ENCODE measurements around the gene CEP295NL. TPM values are rescaled to one million over a fixed set of nuclear protein-coding genes. Genes with fewer than 3 reads are reported as not detected.

The CEP295NL gene
- total and polyA plus RNA-seq, 2 of the 13 experiments (the other 11 are each of a cell fraction or from before 2014, with no cell fraction given): not detected

DNA sequence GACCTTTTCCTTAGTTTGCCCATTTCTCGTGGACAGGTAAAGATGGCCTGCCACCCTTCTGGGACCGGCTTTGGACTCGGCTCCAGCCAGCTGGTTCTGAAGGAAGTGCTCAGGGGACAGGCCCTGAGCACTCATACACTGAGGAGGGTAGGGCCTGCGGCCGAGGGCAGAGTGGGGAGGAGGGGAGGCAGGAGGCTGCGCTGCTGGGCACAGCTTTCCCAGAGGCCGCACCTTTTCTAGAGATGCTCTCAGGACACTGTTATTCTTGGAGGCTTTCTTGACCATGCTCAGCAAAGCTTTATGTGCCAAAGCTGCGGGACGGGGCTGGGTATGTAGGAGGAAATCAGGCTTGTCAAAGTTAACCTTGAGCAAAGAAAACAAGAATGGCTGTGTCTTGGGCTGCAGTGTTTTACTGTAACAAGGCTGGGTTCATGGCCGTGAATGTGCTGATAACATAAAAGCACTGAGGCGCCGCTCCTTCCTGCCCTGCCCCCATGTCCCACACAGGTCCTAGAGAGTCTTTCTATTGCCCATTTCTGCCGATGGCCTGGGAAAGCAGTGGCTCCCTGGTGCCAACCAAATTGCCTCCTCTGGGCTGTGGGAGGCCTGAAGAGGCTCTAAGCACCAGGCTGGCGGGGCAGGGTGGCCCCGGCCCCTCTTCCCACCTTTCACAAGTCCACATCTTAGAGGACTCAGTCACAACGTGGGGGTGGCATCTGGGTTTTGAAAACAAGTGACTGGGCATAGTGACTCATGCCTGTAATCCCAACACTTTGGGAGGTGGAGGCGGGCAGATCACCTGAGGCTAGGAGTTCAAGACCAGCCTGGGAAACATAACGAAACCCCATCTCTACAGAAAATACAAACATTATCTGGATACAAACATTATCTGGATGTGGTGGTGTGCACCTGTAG is 44.5 kb upstream of the CEP295NL start (continued):
- TF ChIP-seq ZNF770 (CRISPR knock-in tag; IDR thresholded peaks at IDR 0.05) (peak; percentile 8; the same call in 1 of the 2 replicates), FOSL2 (CRISPR knock-in tag; IDR thresholded peaks at IDR 0.05) (peak; percentile 74), BORCS8-MEF2B (CRISPR knock-in tag; IDR thresholded peaks at IDR 0.05) (0 out of 2 replicates have a peak, but pooled peaks have one; percentile 19), HNF4A (CRISPR knock-in tag; IDR thresholded peaks at IDR 0.05) (peak; percentile 55), ZNF335 (CRISPR knock-in tag; IDR thresholded peaks at IDR 0.05) (0 out of 2 replicates have a peak, but pooled peaks have one; percentile 22), ZNF513 (CRISPR knock-in tag; conservative IDR thresholded peaks at IDR 0.05) (no peak), ZNF883 (CRISPR knock-in tag; IDR thresholded peaks at IDR 0.05; ENCODE audit: not compliant biosample characterization) (no peak), HNF1B (CRISPR knock-in tag; IDR thresholded peaks at IDR 0.05) (peak; percentile 6; the same call in 1 of the 2 replicates)
- TF ChIP-seq, protein P1, sequence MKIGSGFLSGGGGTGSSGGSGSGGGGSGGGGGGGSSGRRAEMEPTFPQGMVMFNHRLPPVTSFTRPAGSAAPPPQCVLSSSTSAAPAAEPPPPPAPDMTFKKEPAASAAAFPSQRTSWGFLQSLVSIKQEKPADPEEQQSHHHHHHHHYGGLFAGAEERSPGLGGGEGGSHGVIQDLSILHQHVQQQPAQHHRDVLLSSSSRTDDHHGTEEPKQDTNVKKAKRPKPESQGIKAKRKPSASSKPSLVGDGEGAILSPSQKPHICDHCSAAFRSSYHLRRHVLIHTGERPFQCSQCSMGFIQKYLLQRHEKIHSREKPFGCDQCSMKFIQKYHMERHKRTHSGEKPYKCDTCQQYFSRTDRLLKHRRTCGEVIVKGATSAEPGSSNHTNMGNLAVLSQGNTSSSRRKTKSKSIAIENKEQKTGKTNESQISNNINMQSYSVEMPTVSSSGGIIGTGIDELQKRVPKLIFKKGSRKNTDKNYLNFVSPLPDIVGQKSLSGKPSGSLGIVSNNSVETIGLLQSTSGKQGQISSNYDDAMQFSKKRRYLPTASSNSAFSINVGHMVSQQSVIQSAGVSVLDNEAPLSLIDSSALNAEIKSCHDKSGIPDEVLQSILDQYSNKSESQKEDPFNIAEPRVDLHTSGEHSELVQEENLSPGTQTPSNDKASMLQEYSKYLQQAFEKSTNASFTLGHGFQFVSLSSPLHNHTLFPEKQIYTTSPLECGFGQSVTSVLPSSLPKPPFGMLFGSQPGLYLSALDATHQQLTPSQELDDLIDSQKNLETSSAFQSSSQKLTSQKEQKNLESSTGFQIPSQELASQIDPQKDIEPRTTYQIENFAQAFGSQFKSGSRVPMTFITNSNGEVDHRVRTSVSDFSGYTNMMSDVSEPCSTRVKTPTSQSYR (CRISPR knock-in tag; IDR thresholded peaks at IDR 0.05; ENCODE audit: borderline replicate concordance): peak; percentile 93
- TF ChIP-seq, protein P2, sequence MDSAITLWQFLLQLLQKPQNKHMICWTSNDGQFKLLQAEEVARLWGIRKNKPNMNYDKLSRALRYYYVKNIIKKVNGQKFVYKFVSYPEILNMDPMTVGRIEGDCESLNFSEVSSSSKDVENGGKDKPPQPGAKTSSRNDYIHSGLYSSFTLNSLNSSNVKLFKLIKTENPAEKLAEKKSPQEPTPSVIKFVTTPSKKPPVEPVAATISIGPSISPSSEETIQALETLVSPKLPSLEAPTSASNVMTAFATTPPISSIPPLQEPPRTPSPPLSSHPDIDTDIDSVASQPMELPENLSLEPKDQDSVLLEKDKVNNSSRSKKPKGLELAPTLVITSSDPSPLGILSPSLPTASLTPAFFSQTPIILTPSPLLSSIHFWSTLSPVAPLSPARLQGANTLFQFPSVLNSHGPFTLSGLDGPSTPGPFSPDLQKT (CRISPR knock-in tag; IDR thresholded peaks at IDR 0.05; ENCODE audit: borderline replicate concordance): no peak
- TF ChIP-seq, protein P3, sequence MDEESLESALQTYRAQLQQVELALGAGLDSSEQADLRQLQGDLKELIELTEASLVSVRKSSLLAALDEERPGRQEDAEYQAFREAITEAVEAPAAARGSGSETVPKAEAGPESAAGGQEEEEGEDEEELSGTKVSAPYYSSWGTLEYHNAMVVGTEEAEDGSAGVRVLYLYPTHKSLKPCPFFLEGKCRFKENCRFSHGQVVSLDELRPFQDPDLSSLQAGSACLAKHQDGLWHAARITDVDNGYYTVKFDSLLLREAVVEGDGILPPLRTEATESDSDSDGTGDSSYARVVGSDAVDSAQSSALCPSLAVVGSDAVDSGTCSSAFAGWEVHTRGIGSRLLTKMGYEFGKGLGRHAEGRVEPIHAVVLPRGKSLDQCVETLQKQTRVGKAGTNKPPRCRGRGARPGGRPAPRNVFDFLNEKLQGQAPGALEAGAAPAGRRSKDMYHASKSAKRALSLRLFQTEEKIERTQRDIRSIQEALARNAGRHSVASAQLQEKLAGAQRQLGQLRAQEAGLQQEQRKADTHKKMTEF (CRISPR knock-in tag; IDR thresholded peaks at IDR 0.05): 0 out of 2 replicates have a peak, but pooled peaks have one; percentile 21

All from HepG2 (cell line).